NCI-H748 (cell line): ENCODE data around the gene LAMB2.
A peak's percentile ranks its signal among the peaks of the same experiment; 100 is the strongest.

Source experiments
- DNase-seq: peaks from one replicate; lab custom pipeline; 2025; ENCODE audit not compliant: unreplicated experiment; lab: John Stamatoyannopoulos, UW

The LAMB2 gene

GRCh38 chr3:49122022-49122421 lies 10.8 kb downstream of the LAMB2 start:
- DNase-seq: no peak

DNA sequence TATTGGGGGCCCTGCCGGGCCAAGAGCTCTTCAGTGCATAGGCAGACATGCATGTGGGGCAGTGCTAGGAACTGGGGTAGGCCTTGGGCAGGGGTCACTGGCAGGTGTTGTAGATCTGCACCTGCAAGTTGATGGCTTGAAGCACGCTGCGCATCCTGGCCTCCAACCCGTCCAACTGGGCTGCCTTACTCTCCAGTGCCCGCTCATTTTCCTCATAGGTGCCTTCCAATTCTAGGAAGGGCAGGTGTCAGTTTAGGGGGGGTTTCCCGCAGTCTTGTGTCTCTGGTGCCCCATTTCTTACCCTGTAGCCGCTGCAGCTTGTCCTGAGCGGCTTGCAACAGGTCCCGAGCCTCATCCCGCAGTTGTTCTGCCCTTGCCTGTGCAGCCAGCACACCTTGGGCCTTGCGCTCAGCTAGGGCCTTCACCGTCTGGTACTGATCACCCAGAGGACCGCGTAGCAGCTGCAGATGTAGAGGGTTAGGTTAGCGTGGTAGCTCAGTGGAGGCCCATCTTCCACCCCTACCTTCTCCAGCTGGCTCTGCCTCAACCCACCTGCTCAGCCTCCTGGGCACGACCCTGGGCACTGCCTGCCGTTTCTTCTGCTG lies 11.6 kb downstream of the LAMB2 start:
- DNase-seq: no peak

DNA sequence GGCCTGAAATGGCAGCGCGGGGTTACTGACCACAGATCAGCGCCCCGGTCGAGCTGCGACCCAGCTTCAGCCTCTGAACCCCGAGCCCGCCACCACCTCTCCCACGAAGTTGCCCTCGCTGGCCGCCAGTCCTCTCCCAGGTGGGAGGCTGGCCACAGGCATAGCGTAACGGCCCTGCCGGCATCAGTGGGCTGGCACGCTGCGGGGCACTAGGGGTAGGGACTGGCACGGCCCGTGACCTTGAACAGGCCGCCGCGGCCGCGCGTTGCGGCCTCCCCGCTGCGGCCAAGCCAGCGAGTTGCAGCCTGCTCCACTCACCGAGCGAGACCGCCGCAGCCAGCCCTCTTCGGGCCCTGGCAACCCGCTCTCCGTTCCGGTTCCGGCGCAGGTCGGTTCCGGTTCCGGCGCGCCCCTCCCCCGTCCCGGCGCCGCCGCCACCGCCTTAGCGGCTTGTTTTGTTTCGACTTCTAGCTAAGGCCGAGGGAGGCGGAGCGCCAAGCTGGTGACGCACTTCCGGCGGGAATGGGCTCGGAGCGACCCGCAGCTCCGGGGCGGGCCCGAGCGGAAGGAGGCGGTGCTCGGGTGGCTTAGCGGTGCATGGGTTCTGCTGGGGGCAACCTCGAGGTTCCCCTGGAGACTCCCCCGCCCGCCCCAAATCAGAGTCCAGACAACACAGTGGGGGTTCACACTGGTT lies 12.3 kb downstream of the LAMB2 start, which contains the start of gene USP19:
TSS of gene USP19 (minus strand) at position 386 of the 694 bp plus-strand sequence. CDS start 1,678 bp downstream, outside the sequence.
- peak; percentile 92 for DNase-seq

- DNase-seq: peak; percentile 15
Measured at GRCh38 chr3:49120096-49120437, 12.8 kb downstream of the LAMB2 start.

- DNase-seq: no peak
Measured at GRCh38 chr3:49119439-49119838, 13.4 kb downstream of the LAMB2 start.

DNA sequence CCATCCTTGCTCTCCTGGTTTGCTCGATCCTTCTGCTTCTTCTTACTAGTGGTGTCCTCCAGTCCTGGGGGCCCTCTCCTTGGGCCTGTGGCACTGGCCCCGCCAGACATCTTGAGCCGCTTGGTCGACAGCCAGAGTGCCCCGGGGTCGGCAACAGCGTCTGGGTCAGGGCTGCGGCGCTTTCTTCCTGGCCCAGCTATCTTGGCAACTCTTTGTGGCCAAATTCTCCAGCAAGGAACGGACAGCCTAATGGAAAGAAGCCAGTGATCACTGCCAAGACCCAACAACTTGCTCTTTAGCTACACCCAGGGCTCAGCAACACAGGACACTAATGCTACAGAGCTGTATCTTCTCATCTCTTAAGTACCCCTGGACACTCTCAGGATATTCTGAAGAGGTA lies 13.8 kb downstream of the LAMB2 start:
- no peak for DNase-seq

GRCh38 chr3:49112262-49112661 lies 20.6 kb downstream of the LAMB2 start:
- DNase-seq: no peak

DNA sequence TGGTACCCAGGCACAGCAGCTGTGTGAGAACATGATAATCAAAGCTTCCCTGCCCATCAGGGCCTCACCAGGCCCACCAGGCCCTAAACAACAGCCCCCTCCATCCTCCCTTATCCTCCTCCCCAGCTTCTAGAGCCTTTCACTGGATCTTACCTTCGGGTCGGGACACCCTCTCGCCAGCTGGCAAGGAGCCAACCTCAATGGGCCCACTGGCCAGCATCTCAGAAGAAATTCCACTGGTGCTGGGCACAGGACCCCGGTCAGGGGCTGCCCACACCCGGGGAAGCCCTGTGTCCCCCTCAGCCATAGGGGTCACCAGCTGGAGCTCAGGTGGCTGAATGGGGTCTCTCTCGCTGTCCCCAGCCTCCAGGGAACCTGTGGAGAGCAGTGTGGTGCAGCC lies 21.5 kb downstream of the LAMB2 start:
- DNase-seq: no peak

GRCh38 chr3:49110780-49111179 lies 22.1 kb downstream of the LAMB2 start:
- DNase-seq: no peak

- DNase-seq: no peak
Measured at GRCh38 chr3:49108346-49108745, 24.5 kb downstream of the LAMB2 start.

- DNase-seq: peak; percentile 90
Measured at GRCh38 chr3:49104427-49105291, 28.2 kb downstream of the LAMB2 start, which contains the start of gene QARS1. QARS1 (minus strand) TSS chr3:49104757; CDS start chr3:49104733, 24 bp downstream.

GRCh38 chr3:49104052-49104426 lies 28.8 kb downstream of the LAMB2 start:
- no peak for DNase-seq

GRCh38 chr3:49100046-49100615 lies 32.7 kb downstream of the LAMB2 start:
- DNase-seq: no peak

- no peak for DNase-seq
Measured at GRCh38 chr3:49098910-49099630, 33.8 kb downstream of the LAMB2 start.

DNA sequence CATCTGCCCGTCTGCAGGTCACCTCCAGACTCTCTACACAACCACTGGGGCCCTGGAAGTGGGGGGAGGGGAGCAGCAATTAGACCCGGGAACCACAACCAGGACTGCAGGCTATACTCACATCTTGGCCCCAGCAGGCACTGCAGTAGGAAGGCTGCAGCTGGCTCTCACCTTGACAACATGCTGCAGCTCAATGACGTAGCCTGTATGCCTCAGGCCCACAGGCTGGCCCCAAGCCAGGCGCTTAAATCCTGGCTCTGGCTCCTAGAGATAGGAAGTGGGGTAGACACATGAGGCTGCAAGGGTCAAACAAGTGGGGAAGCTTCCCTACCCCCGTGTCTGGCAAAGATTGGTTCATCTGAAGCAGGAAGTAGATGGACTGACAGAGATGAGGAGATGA lies 34.4 kb downstream of the LAMB2 start:
- DNase-seq: no peak

GRCh38 chr3:49093853-49094767 lies 38.7 kb downstream of the LAMB2 start, which contains the start of gene QRICH1:
QRICH1 (minus strand) TSS chr3:49094071; CDS start chr3:49077017, 17,054 bp downstream.
- peak; percentile 96 for DNase-seq

GRCh38 chr3:49092938-49093852 lies 39.7 kb downstream of the LAMB2 start:
- peak; percentile 72 for DNase-seq

GRCh38 chr3:49081429-49081828 lies 51.4 kb downstream of the LAMB2 start:
- DNase-seq: peak; percentile 13

GRCh38 chr3:49079270-49079669 lies 53.6 kb downstream of the LAMB2 start:
- DNase-seq: no peak
